Esophagus squamous epithelium (tissue), 5 donors: Measurements from ENCODE around the gene TFCP2L1. TPM values are rescaled to one million over a fixed set of nuclear protein-coding genes. Genes with fewer than 3 reads are reported as not detected.

Experiments
- DNase-seq: peaks from one replicate; lab custom pipeline; 2025; lab: John Stamatoyannopoulos, UW
- H3K27ac ChIP-seq, 4 donors: fragments of 200-600 bp; sonication (generic); one replicate each; pipeline ENCODE4 v1.5.1; 2016 to 2019; ENCODE audit warnings: mild to moderate bottlenecking in 1 of 4
- H3K27me3 ChIP-seq, 4 donors: fragments of 200-600 bp; sonication (generic); 1 replicate in 3 of 4; 2 replicates in 1 of 4; pipeline versions ENCODE4 v1.5.1 to v1.6.0; 2017 to 2021; ENCODE audit warnings: antibody characterized with exemption in 1 of 4
- H3K36me3 ChIP-seq, 3 donors: fragments of 200-600 bp; sonication (generic); one replicate each; pipeline ENCODE4 v1.5.1; 2016 to 2019
- H3K4me1 ChIP-seq, 3 donors: fragments of 200-600 bp; sonication (generic); one replicate each; pipeline ENCODE4 v1.5.1; 2017 to 2019
- H3K4me3 ChIP-seq, 4 donors: fragments of 200-600 bp; sonication (generic); 1 replicate in 3 of 4; 2 replicates in 1 of 4; pipeline ENCODE4 v1.5.1; 2016 to 2019; ENCODE audit warnings: mild to moderate bottlenecking in 2 of 4, moderate library complexity in 1 of 4
- H3K9me3 ChIP-seq, 3 donors: fragments of 200-600 bp; sonication (generic); one replicate each; pipeline ENCODE4 v1.5.1; 2016 to 2019
- POLR2A ChIP-seq, 4 donors: fragments of 450-650 bp; IDR thresholded peaks; one replicate each; pipeline ENCODE4 v1.6.1; 2017; ENCODE audit warnings: antibody characterized with exemption in 4 of 4, mild to moderate bottlenecking in 4 of 4, moderate library complexity in 3 of 4
- WGBS, 2 donors: methylation state at CpG; one replicate each; pipeline ENCODE4 v1.1.5; 2018; 5-methylcytosine and 5-hydroxymethylcytosine counted together
- intact Hi-C: fragments of 100-400 bp; cut with DNase I; formaldehyde crosslinking; loops from one replicate; pipeline ENCODE4 v1.15.0; 2022
- total RNA-seq, 4 donors: library from RNA; depleted of rRNA; stranded (reverse); fragments of >200 nt; gene quantifications; one replicate each; pipeline ENCODE4 v1.1.0, GENCODE V29; 2016
- TF ChIP-seq, protein P1 (sequence below), 6 experiments: fragments of 450-650 bp in 4 of 6; fragments of 200-600 bp in 2 of 6; sonication (generic) in 2 of 6; IDR thresholded peaks; one replicate each; pipeline ENCODE4 v1.5.1; 2016 to 2019; ENCODE audit warnings: antibody characterized with exemption in 6 of 6, mild to moderate bottlenecking in 4 of 6, moderate library complexity in 4 of 6
- donor health status: DM: yes; HTN: yes; CAD: no.

The TFCP2L1 gene
- total RNA-seq, 4 donors from 2014 or later: 17.9 to 39.7 (median 24.0) TPM

DNA sequence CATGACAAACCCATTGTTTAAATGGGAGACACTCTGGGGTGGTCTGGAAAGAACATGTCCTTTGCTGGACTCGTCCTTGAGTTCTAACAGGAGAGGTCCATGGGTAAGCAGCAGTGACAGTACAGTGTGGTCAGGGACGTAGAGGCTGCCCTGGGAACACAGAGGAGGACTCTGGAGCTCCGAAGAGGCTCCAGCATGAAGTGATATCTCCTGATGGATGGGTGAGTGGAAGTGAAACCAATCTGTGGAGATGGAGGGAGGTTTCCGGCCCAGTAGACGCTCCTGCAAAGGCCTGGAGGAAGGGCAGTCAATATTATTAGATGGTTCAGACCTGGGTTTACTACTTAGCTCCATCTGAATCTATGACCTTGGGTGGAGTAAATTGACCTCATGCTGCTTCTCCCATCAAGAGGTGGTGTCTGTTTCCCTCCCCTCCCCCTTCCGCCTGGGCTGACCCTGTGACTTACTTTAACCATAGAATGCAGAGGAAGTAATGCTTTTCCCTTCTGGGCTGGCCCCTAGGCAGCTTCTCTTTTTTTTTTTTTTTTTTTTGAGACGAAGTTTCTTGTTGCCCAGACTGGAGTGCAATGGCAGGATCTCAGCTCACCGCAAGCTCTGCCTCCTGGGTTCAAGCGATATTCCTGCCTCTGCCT, 2.3 kb upstream of the TFCP2L1 start:
- no peak overlapping the region for H3K27ac ChIP-seq
- TF ChIP-seq POLR2A (IDR thresholded peaks at IDR 0.05): no peak
- TF ChIP-seq, protein P1, sequence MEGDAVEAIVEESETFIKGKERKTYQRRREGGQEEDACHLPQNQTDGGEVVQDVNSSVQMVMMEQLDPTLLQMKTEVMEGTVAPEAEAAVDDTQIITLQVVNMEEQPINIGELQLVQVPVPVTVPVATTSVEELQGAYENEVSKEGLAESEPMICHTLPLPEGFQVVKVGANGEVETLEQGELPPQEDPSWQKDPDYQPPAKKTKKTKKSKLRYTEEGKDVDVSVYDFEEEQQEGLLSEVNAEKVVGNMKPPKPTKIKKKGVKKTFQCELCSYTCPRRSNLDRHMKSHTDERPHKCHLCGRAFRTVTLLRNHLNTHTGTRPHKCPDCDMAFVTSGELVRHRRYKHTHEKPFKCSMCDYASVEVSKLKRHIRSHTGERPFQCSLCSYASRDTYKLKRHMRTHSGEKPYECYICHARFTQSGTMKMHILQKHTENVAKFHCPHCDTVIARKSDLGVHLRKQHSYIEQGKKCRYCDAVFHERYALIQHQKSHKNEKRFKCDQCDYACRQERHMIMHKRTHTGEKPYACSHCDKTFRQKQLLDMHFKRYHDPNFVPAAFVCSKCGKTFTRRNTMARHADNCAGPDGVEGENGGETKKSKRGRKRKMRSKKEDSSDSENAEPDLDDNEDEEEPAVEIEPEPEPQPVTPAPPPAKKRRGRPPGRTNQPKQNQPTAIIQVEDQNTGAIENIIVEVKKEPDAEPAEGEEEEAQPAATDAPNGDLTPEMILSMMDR (IDR thresholded peaks at IDR 0.05): no peak
- peaks cover 0 to 46% (median 0%) of the 10 kb centered on the region in 3 donors for H3K4me1 ChIP-seq
- peaks cover 0 to 40% (median 0%) of the 10 kb centered on the region in 4 donors for H3K27me3 ChIP-seq
- H3K36me3 ChIP-seq: no peaks in the 10 kb centered on the region
- 83 to 88% methylated on average over 5 to 9 of the region's 9 CpGs for WGBS, 2 donors
- no peaks in the 10 kb centered on the region for H3K9me3 ChIP-seq
- DNase-seq: no peak
- no peak overlapping the region for H3K4me3 ChIP-seq
- intact Hi-C loops: no loop called here

DNA sequence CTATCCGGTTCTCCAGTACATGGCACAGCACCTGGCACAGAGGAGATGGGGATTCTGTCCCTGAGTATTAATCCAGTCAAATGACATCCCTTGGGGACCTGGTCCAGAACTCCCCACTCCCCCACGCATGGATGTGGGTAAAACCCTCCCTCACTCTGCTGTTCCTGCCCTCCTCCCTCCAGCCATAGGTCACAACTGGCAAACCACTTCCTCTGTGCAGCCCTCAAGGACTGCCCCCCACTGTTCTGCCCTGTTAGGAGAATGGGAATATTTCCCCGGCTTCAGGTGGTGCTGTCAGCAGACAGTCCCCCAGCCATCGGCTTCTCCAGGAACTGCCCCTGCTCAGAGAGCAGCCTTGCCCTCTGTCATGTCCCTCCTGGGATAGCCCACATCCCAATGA, 1.5 kb upstream of the TFCP2L1 start:
- no peak for DNase-seq

DNA sequence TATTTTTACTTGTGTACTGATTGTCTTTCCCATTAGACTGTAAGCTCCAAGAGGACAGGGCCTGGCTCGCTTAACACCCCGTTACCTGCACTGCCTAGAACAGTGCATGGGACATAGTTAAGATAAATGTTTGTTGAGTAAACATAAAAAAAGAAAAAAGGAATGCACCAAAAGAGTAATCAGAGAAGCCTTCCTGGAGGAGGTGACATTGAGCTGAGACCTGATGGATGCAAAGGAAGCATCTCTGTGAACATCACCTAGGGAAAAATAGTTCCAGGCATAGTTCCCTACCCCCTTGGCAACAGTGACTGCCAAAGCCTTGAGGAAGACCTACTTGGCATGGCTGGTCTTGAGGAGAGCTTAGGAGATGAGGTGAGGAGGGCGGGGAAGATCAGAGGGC, 924 bp upstream of the TFCP2L1 start:
- 57 to 59% methylated on average over 3 of the region's 3 CpGs for WGBS, 2 donors
- intact Hi-C loops: no loop called here
- DNase-seq: no peak
- H3K9me3 ChIP-seq: no peaks in the 10 kb centered on the region
- peaks cover 0 to 59% (median 0%) of the 10 kb centered on the region in 3 donors for H3K4me1 ChIP-seq
- TF ChIP-seq POLR2A (IDR thresholded peaks at IDR 0.05): no peak
- TF ChIP-seq, protein P1 (IDR thresholded peaks at IDR 0.05): no peak
- peaks cover 0 to 5% (median 0%) of the 10 kb centered on the region in 3 donors for H3K36me3 ChIP-seq
- peaks cover 0 to 44% (median 0%) of the 10 kb centered on the region in 4 donors for H3K27me3 ChIP-seq
- peak overlapping the region in 1 of 4 donors; percentile 59 for H3K4me3 ChIP-seq
- no peak overlapping the region for H3K27ac ChIP-seq

More for the DNA sequence above, 1.5 kb upstream of the TFCP2L1 start:
- peaks cover 0 to 40% (median 0%) of the 10 kb centered on the region in 4 donors for H3K27me3 ChIP-seq
- peaks cover 0 to 53% (median 0%) of the 10 kb centered on the region in 3 donors for H3K4me1 ChIP-seq
- intact Hi-C loops: no loop called here
- no peak for TF ChIP-seq POLR2A (IDR thresholded peaks at IDR 0.05)
- TF ChIP-seq, protein P1 (IDR thresholded peaks at IDR 0.05): no peak
- H3K4me3 ChIP-seq: no peak overlapping the region
- H3K9me3 ChIP-seq: no peaks in the 10 kb centered on the region
- no peak overlapping the region for H3K27ac ChIP-seq
- WGBS, 2 donors: 51 to 70% methylated on average over 2 to 4 of the region's 4 CpGs
- H3K36me3 ChIP-seq: no peaks in the 10 kb centered on the region

DNA sequence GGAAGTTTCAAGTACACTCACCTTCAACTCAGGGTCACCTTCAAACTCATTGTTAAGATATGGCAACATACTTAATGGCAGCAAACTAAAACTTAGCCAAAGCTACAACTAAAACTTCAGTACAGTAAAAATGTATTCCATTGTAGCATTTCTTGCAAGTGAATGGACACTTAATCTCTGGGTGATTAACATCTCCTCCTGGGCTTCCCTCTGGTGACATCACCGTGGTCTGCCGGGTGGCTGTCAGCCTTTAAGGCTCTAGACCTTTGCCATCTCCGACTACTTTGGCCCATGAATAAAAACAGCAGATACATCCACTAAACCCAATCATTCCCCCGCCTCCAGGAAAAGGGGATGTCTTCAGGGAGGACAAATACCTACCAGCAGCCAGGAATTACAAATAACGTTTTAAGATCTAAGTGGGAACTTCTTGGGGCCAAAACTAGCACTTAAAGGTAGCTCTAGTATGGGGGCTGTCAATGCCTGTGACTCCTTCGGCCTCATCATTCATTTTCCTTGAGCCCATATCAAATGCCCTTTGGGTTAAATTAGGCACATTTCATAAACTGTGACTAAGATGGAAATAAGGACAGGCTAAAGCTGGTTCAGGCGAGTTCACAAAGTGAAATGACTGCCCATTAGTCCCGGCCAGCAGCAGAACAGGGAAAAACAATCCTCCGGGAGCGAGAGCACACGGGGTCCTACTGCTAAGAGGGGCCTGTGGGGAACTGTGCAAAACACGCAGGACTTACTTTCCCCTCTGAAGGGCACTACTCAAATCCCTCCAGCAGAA, 1.1 kb downstream of the TFCP2L1 start:
- intact Hi-C loops: no loop called here
- 19 to 35% methylated on average over 9 to 10 of the region's 12 CpGs for WGBS, 2 donors
- peaks cover 0 to 44% (median 0%) of the 10 kb centered on the region in 4 donors for H3K27me3 ChIP-seq
- peak overlapping the region; percentile 65 to 92 (median 86) for H3K27ac ChIP-seq
- H3K4me1 ChIP-seq: peaks cover 0 to 59% (median 0%) of the 10 kb centered on the region in 3 donors
- H3K4me3 ChIP-seq: peak overlapping the region; percentile 59 to 78 (median 76)
- DNase-seq: no peak
- TF ChIP-seq, protein P1 (IDR thresholded peaks at IDR 0.05): no peak
- no peak for TF ChIP-seq POLR2A (IDR thresholded peaks at IDR 0.05)
- H3K36me3 ChIP-seq: peaks cover 0 to 25% (median 0%) of the 10 kb centered on the region in 3 donors
- no peaks in the 10 kb centered on the region for H3K9me3 ChIP-seq
